HG02938 (cell line): ENCODE data around the gene XYLB.

Experiments
- ATAC-seq: cut with Tn5 transposase; IDR thresholded peaks from one replicate; pipeline ENCODE4 v1.9.1; 2021; ENCODE audit warnings: mild to moderate bottlenecking, moderate library complexity; ENCODE audit not compliant: unreplicated experiment

The XYLB gene

DNA sequence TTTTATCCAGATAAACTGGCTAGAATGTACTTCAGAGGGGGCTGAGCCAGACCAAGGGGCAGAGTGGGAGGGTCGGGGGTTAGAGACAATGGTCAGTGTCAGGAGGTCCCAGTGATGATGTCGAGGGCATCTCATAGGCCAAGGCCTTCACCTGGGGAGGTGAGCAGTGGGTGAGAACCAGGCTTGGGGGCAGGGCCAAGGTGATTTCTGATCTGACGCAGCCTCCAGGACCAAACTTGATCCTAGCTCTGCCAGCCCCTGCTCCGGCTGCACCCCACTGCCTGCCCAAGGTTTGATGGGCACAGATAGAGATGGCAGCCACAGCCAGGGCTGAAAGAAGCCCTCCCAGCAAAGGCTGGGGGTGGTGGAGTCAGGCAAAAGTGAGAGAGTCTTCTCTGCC is 14.9 kb downstream of the XYLB start:
- no peak for ATAC-seq

DNA sequence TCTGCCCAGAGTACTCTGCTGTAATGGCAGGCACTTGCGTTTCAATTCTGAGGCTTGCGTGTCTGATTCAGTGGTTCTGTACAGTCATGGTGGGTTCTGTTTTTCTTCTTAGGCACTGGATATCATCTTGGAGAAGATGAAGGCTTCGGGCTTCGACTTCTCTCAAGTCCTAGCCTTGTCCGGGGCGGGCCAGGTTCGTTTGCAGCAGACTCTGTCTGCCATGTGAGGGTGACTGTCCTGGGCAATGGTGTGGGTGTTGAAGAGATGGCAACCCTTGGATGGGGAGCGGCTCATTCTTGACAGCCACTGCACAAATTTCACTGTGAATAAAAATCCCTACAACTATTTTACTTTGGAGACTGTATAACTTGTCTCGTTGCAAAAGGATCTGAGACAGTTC is 16.2 kb downstream of the XYLB start:
- ATAC-seq: no peak

DNA sequence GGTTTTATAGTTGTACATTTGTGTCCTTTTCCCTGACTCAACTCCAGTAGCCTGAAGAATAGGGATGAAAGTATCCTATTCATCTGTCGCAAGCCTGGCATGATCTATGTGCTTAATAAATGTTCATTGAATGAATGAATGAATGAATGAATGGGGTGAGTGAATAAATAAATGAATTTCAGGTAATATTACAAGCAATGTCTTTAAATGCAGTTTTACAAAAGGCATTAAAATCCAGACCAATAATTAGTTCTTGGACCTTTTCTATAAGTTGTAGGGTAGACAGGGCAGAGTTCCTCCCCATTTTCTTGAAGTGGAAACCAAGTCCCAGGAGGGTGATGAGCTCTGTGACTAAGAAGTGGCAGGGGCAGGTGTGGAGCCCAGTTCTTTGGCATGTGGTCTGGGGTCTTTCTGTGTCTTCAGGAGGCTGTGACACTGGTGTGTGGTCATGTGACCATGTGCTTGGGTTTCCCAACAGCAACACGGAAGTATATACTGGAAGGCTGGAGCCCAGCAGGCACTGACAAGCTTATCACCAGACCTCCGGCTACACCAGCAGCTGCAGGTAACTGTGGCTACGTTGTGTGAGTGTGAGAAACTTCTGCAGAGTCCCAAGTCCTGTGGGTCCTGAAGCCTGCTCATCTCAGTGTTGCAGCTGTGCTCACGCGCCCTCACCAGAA is 18.3 kb downstream of the XYLB start:
- ATAC-seq: no peak

DNA sequence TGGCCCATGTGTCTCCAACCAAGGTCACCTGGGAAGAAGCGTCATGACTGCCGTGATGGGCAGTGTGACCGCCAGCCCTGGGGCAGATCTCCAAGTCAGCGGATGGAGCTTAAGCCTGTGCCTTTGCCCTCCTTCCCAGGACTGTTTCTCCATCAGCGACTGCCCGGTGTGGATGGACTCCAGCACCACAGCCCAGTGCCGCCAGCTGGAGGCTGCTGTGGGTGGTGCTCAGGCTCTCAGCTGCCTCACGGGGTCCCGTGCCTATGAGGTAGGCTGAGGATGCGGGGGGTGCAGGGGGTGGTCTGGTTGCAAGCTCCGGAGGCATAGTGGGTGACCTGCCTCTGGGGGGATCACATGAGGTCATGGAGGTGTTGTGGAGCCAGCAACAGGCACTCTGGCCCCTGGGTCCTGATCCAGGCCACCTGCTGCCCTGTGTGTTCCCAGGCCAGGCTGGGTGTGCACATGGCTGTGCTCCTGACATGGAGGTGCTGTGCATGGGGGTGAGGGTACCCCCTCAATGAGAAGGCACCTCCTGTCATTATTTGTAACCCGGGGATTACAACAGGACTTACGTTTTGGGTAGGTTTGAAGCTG is 19.0 kb downstream of the XYLB start:
- ATAC-seq: no peak

DNA sequence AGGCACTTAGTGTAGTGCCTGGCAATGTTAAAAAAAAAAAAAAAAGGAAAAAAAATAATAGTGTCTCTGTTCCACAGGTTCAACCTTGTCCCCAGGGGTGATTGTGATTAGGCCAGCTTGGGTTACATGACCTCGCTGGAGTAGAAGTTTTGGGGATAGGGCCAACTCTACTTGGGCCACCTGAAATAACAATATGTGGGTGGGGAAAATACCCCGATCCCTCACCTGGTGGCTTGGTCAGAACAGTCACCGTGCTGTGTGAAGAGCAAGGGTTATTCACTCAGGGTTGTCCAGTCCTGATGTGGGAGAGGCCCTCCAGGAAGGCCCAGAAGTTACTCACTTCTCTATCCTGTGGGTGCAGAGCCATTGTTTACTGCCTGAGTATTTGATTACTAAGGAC is 19.5 kb downstream of the XYLB start:
- ATAC-seq: no peak

DNA sequence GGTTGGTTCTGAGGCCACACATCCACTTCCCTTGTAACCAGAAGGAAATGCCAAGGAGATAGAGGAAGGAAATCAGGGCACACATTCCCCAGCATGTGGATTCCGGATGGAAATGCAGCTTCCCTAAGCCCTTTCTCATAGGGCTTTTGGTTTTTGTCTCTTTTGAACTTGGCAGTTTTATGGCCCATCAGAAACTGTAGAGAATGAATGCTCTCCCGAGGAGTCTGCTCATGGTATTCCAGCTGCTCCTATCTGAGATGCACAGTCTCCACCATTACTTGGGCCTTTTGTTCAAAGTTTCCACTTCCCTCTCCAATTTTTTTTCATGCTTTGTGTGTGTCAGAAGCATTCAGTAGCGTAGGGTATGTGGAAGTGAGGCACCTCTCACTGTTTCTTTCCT is 21.2 kb downstream of the XYLB start:
- no peak for ATAC-seq

DNA sequence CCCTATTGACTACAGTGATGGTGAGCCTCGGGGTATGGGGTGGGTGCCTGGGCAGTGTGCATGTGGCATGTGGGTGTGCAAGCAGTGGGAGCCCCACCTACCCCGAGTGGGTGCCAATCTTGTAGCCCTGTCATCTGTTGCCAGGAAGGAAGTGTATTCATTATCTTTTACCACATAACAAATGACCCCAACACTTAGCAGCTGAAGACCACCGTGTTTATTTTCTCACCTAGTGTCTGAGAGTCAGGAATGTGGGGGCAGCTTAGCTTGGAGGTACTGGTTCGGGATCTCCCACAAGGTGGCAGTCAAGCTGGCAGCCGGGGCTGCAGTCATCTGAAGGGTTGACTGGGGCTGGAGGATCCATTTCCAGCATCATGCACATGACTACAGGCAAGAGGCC is 21.7 kb downstream of the XYLB start:
- no peak for ATAC-seq

DNA sequence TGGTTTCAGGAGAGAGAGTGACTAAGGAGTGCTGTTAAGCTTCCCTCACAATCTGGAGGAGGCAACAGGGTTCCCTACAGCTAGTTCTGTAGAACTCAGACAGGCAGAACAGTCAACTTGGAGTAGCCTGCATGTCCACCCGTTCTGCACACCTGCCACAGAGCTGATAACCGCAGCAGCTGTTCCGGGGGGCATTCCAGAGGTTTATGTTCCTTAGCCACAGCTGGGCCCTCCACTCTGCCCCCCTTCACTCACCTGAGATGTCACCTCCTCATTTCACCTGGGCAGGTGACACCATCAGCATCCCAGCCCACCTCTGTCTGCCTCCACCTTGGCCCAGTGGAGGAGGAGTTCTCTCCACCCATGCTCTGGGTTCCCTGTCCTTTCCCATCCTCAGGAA is 22.6 kb downstream of the XYLB start:
- no peak for ATAC-seq

DNA sequence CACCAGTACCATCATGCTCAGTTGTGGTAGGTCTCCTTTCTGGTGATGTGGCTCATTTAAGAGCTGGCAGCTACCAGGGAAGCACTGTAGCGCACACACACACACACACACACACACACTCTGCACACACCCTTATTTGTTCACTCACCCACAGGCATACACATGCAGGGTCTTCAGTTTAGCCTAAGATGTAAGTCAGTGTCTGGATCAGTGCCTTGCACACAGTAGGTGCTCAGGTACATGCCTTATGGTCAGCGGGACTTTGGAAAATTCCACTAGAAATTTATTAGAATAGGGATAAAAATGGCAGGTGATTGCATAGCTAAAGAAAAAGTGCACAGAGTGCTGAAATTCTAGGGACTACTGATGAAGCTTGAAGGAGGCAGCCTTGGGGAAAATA is 23.6 kb downstream of the XYLB start:
- ATAC-seq: no peak

DNA sequence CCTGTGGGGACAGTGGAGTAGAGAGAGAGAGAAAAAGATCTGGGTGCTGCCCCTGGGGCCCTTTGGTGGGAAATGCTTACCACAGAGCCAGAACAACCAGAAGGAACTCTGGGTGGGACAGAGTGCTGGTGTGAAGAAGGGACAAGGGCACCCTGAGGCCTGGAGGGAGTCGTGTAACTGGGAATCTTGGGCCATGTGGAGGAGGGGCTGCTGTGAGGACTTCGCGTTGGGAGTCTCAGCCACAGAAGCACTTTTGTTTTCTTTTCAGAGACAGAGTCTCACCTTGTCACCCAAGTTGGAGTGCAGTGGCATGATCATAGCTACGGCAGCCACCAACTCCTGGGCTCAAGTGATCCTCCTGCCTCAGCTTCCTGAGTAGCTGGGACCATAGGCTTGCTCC is 24.3 kb downstream of the XYLB start:
- ATAC-seq: no peak

DNA sequence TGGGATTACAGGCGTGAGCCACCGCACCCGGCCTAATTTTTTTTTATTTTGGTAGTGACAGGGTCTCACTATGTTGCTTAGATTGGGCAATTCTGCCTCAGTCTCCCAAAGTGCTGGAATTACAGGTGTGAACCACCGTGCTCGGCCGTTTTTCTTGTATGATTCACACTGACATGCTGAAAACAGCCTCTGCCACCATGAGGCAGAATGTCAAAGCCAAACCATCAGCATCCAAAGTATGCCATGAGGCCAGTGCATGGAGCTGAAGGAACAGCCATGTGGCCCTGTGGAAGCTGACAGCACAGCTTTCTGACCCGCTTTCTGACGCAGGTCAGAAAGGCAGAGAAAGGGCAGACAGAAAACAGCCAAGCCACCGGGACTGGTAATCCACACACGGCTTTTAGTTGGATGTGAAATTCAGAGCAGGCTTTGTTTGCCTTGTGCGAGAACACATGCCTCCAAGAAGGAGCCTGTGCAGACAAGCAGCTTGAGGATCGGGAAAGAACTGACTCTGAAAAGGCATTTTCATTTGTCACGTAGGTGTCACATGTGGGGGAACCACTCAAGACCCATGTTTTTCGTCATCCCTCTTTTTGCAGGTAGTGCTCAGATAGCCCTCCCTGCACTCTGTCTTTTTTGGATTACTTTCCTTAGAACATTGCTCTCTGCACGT is 25.1 kb downstream of the XYLB start:
- ATAC-seq: no peak

DNA sequence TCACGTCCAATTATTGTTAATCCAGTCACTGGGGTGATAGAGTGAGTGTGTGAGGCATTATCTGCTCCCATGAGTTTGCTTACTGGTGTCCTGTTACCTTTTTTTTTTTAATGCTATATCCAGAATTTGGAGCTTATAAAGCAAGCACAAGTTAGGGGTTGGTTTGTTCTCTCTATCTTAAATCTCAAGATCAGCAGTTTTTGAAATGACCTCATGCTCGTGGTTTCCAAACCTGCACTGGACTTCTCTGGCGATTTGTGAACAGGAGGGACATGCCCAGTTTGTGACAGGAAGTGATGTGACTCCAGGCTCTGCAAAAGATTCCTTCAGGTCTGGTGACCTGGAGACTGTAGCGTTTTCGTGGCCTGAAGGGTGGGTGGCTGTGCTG is 25.6 kb downstream of the XYLB start:
- no peak for ATAC-seq

DNA sequence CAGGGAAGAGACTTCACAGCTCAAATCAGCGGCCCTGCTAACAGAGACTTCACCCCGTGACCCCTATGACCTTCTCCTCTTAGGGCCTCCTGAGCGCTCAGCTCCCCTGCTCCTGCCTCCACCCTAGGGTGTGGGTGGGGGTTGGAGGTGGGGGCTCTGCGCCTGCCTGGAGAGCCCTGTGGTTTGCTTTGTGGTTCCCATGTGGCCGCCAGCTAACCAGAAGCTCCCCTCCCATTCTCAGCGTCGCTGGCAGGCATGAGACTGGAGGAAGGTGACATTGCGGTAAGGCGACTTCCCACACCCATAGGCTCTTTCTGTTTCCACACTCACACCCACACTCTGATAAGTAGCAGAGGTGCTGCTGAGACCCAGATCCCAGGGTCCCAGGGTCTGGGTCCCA is 27.6 kb downstream of the XYLB start:
- no peak for ATAC-seq

DNA sequence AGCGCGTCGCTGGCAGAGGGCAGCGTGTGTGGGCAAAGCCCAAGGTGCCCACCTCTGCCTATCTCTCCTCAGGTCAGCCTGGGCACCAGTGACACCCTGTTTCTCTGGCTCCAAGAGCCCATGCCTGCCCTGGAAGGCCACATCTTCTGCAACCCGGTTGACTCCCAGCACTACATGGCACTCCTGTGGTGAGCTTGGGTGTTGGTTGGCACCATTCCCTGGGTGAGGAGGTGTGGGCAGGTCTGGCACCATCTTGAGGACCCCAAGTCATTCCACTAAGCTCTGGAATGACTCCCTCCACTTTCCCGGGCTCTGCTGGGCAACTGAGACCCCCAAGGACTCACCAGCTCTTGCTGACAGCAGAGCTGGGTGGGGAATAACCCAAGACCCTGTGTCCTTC is 28.5 kb downstream of the XYLB start:
- no peak for ATAC-seq

DNA sequence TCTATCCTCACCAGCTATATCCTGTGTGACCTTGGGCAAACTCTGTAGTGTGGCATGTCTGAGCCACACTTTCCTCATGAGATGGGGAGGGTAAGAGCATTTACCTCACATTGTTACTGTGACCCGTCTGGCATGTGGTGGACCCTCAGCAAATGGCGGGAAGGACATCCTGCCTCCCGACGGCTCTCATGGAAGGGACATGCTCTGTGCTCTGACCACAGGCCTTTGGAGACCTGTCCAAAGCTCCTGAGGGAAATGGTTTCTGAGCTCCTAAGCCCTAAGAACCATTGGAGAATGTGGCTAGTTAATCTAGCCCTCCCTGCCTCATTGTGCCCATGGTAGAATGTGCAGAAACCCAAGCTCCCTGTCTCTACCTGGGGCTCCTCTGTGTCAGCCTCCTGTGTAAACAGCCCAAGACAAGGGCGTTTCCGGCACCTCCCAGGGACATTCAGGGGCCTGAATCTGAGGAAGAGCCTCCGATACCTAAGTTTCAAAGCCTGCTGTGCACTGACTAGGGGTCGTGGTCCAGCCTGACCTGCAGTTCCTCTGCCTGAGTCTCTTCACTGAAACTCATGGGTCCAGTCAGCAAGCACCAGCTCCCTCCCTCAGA is 29.0 kb downstream of the XYLB start:
- ATAC-seq: no peak

DNA sequence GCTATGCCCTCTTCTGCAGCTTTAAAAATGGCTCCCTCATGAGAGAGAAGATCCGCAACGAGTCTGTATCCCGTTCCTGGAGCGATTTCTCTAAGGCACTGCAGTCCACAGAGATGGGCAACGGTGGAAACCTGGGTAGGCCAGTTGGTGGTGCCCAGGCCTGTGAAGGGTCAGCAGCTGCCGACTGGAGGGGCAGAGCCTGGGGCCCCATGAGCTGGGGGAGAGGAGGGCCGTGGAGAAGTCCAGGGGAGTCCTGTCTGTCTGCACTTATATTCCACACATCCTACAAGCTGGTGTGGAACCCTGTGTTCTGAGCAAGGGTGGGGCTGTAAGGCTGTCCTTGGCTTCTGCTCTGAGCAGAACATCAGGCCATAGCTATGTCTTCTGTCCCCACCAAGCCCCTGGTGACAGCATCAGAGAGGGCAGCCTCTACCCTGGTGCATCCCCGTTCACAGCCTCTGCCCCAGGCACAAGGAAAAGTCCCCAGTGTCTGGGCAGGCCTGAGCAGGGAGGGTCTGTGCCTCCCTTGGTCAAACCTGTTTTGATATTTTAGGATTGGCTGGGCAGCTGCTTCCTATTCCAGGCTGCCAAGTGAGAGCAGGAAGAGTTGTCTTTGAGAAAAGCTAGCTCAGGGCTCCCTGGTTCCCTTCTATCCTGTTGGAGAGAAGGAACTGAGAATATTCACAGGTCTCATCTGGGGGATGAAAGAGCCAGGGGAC is 29.7 kb downstream of the XYLB start:
- no peak for ATAC-seq

DNA sequence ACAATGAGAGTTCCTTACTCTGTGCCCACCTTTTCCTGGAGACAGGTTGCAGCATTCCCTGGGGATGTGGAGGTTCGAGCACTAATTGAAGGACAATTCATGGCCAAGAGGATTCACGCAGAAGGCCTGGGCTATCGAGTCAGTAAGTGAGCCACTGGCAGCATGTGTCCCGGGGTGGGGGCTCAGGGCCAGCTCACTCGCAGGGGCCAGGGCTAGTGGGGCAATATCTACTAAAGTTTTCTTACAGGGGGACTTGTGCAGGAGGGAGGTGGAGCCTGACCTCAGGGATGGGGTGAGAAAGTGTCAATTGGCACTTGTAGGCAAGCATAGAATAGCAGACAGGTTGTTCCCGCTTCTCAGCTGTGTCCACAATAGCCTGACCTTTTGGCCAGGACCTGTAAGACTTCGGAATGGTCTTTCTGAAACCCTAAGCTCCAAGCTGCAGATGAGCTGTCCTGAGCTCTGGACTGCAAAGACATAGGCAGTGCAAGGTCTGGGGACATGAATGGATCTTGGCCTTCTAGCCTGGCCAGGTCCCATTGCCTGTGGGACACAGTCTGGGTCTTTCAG is 32.7 kb downstream of the XYLB start:
- no peak for ATAC-seq

DNA sequence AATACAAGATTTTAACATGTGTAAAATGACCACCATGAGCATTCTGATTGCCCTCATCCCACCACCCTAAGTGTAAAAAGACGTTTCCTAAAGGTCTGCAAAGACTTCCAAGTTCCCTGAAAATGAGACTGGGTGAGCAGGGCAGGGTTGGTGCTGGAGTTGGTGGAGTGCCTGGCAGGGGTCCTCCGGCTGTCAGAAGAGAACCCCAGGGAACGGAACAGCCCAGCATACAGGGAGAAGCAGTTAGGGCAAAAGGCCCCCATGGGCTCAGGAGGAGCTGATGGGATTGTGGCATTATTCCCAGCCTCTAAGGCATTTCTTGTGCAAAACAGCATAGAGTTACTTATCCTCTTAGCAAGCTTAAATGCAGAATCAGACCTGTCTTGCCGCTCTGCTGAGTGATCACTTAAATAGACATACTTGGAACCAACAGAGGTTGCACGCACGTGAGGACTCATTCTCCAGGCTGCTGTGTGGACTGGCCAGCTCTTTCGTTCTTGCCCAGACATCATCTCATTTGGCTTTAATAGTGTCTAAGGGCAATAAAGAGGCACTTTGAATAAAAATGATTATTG is 36.0 kb downstream of the XYLB start:
- no peak for ATAC-seq

DNA sequence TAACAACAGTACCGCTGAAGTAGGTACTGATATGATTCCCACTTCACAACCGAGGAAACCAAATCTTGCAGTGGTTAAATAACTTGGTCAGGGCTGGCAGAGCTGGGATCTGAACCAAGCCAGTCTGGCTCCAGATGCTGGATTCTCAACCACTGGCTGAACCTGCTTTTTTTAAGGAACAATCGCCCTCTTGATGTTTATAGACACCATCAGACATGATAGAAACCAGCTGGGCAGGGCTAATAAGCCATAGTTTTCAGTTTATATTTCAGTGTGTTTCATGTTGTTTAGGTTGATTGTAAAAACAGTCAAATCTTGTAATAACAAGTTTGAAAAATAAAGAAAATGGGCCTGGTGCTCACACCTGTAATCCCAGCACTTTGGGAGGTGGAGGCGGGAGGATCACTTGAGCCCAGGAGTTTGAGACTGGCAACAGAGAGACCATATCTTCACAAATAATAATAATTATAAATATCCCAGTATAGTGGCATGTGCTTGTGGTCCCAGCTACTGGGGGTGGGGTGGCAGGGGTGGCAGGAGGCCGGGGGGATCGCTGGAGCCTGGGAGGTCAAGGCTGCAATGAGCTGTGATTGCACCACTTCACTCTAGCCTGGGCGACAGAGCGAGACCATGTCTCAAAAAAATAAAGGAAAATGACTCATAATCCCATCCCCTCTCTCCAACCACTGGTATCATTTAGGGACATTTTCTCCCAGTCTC is 36.7 kb downstream of the XYLB start:
- no peak for ATAC-seq
